ENCODE data around the gene TAPT1.

- no peak for TF ChIP-seq EZH2 (IDR thresholded peaks at IDR 0.05; ENCODE audit: insufficient read depth, low read length)
- TF ChIP-seq CTCF (IDR thresholded peaks at IDR 0.05; ENCODE audit: insufficient read depth, low read depth, low read length) = no peak
These were observed 11.4 kb upstream of the TAPT1 start for GRCh38 chr4:16237715-16238114.
